Endothelial cell of umbilical vein (primary cell): ENCODE results near the gene ZNF593.

Source experiments
- EZH2 ChIP-seq: IDR thresholded peaks from 2 replicates; pipeline ENCODE4 v1.6.1; 2012; ENCODE audit warnings: borderline replicate concordance, low read depth, mild to moderate bottlenecking, moderate library complexity, low read length, inconsistent platforms; ENCODE audit not compliant: severe bottlenecking
- GATA2 ChIP-seq: IDR thresholded peaks from 2 replicates; pipeline ENCODE4 v1.7.0; 2011; ENCODE audit warnings: low read depth, mild to moderate bottlenecking, moderate library complexity, mixed read lengths, low read length; ENCODE audit not compliant: insufficient read length, insufficient read depth
- JUN ChIP-seq: IDR thresholded peaks from 2 replicates; pipeline ENCODE4 v1.6.1; 2011; ENCODE audit warnings: borderline replicate concordance, low read depth; ENCODE audit not compliant: insufficient read length, insufficient read depth
- MYC ChIP-seq: IDR thresholded peaks from one replicate; pipeline ENCODE4 v1.6.1; 2011; ENCODE audit warnings: mild to moderate bottlenecking, low read depth, low read length
- POLR2A ChIP-seq: IDR thresholded peaks from 2 replicates; pipeline ENCODE4 v1.6.1; 2012; ENCODE audit warnings: low read depth, mild to moderate bottlenecking, control low read depth, low read length
- POLR2AphosphoS5 ChIP-seq: IDR thresholded peaks from 2 replicates; pipeline ENCODE4 v1.6.1; 2012; ENCODE audit warnings: low read depth, mild to moderate bottlenecking, control low read depth, low read length, moderate library complexity; ENCODE audit not compliant: insufficient read depth
- TF ChIP-seq, protein P1 (sequence below), 2 donors: IDR thresholded peaks; 1 replicate in 1 of 2; 2 replicates in 1 of 2; pipeline ENCODE4 v1.5.1; 2011; ENCODE audit warnings: low read length in 2 of 2, mild to moderate bottlenecking in 2 of 2, moderate library complexity in 2 of 2, control low read depth in 1 of 2, inconsistent platforms in 1 of 2, low read depth in 1 of 2; ENCODE audit not compliant: insufficient read depth in 1 of 2; ENCODE audit errors: extremely low read depth in 1 of 2
- TF ChIP-seq, protein P2 (sequence below): IDR thresholded peaks from 2 replicates; pipeline ENCODE4 v1.6.1; 2011; ENCODE audit not compliant: insufficient read depth, insufficient read length

- TF ChIP-seq EZH2 (no peak), POLR2A (no peak), JUN (no peak), MYC (no peak), POLR2AphosphoS5 (no peak), GATA2 (no peak)
- TF ChIP-seq, protein P1, sequence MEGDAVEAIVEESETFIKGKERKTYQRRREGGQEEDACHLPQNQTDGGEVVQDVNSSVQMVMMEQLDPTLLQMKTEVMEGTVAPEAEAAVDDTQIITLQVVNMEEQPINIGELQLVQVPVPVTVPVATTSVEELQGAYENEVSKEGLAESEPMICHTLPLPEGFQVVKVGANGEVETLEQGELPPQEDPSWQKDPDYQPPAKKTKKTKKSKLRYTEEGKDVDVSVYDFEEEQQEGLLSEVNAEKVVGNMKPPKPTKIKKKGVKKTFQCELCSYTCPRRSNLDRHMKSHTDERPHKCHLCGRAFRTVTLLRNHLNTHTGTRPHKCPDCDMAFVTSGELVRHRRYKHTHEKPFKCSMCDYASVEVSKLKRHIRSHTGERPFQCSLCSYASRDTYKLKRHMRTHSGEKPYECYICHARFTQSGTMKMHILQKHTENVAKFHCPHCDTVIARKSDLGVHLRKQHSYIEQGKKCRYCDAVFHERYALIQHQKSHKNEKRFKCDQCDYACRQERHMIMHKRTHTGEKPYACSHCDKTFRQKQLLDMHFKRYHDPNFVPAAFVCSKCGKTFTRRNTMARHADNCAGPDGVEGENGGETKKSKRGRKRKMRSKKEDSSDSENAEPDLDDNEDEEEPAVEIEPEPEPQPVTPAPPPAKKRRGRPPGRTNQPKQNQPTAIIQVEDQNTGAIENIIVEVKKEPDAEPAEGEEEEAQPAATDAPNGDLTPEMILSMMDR (IDR thresholded peaks at IDR 0.05; ENCODE audit: extremely low read depth in 1 of 2, insufficient read depth in 1 of 2, low read depth in 1 of 2, low read length in 2 of 2) = no peak
- TF ChIP-seq, protein P2, sequence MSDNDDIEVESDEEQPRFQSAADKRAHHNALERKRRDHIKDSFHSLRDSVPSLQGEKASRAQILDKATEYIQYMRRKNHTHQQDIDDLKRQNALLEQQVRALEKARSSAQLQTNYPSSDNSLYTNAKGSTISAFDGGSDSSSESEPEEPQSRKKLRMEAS = no peak
These were observed 19.6 kb downstream of the ZNF593 start for GRCh38 chr1:26189331-26189730.
